HG03439 (cell line): ENCODE data around the gene EIF3A.
"Not testable (repeated sequence)": the region's sequence is repeated elsewhere in the genome, so short reads cannot be mapped to it uniquely, and the experiment has no call there.

ENCODE experiments used
- ATAC-seq: cut with Tn5 transposase; IDR thresholded peaks from one replicate; pipeline ENCODE4 v1.9.1; 2021; ENCODE audit warnings: mild to moderate bottlenecking, moderate library complexity; ENCODE audit not compliant: unreplicated experiment

EIF3A gene

DNA sequence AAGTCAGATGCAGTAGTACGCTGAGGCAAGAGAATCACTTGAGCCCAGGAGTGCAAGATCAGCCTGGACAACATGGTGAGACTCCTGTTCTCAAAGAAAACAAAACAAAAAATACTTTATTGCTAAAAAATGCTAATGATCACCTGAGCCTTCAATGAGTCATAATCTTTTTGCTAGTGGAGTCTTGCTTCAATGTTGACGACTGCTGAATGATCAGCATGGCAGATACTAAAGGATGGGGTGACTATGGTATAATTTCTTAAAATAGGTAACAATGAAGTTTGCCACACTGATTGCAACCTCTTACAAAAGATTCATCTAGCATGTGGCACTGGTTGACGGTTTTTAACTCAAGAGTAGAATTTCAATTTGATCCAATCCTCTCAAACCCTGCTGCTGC, 28.8 kb downstream of the EIF3A start:
- no peak for ATAC-seq

DNA sequence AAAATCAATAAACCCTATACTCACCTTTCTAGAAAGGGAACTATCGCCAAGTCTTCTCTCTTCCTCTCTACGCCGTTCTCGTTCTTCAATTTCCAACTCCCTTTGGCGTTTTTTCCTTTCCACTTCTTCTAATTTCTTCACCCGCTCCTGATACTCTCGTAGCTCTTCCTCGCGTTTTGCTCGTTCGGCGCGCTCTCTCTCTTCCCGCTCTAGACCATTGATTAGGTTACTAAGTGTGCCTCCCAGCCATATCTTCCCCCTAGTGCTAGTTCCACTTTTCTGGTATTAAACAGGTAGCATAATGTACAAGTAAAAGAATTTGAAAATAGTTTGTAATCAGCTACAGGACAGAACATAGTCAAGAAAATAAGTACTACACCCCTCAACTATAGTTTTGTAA, 30.8 kb downstream of the EIF3A start:
- ATAC-seq: no peak

DNA sequence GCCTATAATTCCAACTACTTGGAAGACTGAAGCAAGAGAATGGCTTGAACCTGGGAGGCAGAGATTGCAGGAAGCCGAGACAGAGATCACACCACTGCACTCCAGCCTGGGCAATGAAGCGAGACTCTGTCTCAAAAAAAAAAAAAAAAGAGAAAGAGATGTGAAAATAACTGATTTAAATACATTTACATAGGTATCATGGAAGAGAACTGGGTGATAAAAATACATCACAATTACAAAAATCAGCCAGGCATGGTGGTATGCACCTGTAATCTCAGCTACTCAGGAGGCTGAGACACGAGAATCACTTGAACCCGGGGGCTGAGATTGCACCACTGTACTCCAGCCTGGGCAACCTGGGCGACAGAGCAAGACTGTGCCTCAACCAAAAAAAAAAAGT, 31.3 kb downstream of the EIF3A start:
- ATAC-seq: no peak

DNA sequence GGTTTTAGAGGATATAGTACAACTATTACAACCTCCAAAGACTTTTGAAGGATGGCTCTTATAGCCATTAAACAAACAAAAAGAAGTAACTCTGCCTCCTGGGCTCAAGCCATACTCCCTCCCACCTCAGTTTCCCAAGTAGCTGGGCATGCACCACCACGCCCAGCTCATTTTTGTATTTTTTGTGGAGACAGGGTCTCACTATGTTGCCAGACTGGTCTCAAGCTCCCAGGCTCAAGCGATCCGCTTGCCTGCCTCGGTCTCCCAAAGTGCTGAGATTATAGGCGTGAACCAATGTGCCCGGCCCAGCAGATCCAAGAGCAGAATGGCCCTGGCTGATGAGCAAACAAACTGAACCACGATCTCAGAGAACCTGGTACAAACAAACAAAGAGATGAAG, 35.1 kb downstream of the EIF3A start:
- ATAC-seq: no peak

DNA sequence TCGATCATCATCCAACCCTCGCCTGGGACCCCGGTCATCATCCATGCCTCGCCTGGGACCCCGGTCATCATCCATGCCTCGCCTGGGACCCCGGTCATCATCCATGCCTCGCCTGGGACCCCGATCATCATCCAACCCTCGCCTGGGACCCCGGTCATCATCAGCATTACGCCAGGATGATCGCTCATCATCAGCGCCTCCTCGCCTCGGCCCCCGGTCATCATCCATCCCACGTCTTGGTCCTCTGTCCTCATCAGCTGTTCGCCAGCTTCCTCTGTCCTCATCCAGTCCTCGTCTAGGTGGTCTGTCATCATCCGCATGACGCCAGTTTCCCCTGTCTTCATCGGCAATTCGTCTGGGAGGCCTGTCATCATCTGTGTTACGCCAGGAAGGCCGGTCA, 38.4 kb downstream of the EIF3A start:
- ATAC-seq: no peak

DNA sequence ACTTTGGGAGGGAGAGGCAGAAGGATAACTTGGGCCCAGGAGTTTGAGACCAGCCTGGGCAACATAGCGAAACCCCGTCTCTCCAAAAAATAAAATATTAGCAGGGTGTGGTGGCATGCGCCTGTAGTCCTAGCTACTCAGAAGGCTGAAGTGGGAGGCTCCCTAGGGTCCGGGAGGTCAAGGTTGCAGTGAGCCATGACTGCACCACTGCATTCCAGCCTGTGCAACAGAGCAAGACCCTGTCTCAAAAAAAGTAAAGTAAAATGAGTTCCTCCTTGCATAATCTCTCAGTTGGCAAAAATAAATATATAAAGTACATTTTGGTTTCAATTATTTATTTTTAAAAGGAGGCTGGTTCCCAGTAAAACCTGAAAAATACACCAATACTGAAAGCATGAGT, 39.3 kb downstream of the EIF3A start:
- no peak for ATAC-seq

DNA sequence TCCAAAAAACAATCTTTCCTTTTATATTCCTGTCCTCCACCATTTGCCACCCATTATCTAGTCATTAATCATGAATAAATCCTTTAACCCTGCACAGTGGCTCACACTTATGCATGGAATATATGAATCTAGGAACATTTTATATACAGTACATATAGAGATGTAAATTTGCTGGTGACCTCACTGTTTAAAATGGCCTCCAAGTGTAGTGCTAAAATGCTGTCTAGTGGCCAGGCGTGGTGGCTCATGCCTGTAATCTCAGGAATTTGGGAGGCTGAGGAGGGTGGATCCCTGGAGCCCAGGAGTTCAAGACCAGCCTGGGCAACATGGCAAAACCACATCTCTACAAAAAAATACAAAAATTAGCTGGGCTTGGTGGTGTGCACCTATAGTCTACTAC, 41.5 kb downstream of the EIF3A start:
- no peak for ATAC-seq

DNA sequence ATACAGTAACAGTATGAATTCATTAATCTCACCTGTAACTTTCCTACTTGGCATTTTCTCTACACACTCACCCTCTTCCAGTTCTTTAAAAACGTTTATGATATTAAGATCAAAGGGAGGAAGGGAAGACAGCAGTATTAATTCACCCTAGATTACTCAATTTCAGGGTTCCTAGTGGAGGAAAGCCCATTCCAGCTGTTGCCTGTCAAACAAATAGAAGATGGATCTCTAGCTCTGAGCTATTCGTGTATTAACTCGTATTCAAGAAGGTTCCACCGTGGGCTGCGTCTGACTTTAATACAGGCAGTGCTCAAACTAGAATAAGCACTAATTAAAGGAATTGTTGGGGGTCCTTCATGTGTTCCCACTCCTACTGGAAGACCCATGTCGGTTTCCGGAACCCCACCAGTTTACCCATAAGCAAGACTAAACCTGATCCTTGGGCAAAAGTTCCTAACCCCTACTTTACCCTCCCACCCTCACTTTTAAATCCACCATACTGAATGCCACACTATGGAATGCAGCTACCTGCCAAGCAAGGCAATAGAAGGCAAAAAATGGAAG, 49.0 kb downstream of the EIF3A start:
- no peak for ATAC-seq

DNA sequence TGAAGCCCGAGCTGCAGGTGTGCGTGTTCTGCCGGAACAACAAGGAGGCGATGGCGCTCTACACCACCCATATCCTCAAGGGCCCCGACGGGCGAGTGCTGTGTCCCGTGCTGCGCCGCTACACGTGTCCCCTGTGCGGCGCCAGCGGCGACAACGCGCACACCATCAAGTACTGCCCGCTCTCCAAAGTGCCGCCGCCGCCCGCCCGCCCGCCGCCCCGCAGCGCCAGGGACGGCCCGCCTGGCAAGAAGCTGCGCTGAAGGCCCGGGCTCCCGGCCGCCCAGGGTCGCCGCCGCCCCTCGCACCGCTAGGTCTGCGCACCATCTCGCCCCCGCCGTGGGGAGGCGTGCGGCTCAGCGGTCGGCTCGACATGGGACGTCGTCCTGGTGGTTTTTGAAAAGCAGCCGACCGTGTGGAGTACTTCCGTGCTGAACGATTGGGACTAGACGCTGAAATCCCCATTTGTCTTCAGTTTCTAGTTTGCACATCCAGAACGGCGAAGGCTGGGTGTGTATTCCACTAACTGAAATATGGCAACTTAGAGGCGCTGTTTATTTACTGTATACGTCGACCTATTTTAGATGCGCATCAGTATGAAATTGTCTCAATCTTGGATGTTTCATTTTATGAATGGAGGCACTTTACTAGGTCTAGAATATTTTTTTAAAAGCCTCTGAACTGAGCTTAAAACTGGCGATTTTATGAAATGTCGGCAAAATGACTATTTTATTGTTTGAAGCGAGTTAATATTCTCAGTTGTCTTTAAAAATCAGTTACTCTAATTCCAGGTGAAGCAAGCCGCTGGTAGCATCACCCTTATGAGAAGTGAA, 50.0 kb downstream of the EIF3A start:
- ATAC-seq: peak; percentile 47

DNA sequence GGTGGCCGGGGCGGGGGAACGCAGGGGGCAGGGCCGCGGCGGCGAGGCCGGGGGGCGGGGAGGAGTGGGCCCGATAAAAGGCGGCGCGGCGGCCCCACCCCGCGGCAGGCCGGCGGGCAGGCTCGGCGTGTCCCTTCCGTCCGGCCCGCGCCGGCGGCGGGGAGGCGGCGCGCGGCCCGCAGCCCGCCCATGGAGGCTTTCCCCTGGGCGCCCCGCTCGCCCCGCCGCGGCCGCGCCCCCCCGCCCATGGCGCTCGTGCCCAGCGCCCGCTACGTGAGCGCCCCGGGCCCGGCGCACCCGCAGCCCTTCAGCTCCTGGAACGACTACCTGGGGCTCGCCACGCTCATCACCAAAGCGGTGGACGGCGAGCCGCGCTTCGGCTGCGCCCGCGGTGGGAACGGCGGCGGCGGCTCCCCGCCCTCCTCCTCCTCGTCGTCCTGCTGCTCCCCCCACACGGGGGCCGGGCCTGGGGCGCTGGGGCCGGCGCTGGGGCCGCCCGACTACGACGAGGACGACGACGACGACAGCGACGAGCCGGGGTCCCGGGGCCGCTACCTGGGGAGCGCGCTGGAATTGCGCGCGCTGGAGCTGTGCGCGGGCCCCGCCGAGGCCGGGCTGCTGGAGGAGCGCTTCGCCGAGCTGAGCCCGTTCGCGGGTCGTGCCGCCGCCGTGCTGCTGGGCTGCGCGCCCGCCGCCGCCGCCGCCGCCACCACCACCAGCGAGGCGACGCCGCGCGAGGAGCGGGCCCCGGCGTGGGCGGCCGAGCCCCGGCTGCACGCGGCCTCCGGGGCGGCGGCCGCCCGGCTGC, 50.8 kb downstream of the EIF3A start, which contains the start of gene NANOS1:
Gene NANOS1, plus strand, starts transcription at position 102 of the 808 bp plus-strand sequence. Its CDS starts 88 bp downstream, at position 190.
- peak; percentile 27 for ATAC-seq

DNA sequence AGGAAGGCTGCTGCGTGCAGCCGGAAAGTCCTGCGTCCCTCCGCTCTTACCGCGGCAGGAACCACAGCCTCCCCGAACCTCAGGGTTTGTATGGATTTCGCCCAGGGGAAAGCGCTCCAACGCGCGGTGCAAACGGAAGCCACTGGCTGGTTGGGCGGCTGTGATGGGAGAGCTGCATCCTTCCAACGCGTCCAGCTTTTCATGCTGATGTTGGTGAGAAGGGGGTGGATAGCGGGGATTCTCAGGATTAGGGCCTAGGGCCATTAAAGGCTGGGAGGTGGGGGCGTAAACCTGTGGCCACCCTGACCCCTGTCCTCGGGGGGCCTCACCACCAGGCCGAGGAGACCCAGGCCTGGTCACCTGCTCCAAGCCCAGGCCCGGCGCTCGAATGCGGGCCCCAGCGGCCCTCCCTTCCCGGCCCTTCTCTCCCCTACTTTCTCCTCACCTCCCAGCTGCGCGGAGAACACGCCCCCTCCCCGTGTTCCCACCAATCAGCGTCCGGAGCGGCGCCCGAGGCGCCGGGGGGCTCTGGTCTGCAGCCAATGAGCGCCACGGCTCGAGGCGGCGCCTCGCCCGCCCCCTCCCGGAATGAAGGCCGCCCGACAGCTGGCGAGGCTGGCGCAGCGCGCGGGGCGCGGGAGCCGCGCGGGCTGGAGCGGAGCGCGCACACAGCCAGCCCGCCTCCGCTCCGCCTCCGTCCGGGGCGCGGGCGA, 51.6 kb downstream of the EIF3A start:
- peak; percentile 47 for ATAC-seq

DNA sequence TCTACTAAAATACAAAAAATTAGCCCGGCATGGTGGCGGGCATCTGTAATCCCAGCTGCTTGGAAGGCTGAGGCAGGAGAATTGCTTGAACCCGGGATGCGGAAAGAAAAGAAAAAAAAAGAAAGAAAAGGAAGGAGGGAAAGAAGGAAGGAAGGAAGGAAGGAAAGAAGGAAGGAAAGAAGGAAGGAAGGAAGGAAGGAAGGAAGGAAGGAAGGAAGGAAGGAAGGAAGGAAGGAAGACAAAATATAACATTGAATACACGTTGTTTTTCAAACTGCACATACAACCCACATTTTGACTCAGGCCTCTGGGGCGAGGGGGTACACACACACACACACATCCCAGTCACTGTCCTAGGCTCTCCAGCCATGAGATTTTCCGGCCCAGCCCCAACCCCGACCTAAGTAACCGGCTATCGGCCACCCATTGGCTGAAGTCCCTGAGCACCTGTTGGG, 52.1 kb downstream of the EIF3A start:
- not testable (repeated sequence) for ATAC-seq

DNA sequence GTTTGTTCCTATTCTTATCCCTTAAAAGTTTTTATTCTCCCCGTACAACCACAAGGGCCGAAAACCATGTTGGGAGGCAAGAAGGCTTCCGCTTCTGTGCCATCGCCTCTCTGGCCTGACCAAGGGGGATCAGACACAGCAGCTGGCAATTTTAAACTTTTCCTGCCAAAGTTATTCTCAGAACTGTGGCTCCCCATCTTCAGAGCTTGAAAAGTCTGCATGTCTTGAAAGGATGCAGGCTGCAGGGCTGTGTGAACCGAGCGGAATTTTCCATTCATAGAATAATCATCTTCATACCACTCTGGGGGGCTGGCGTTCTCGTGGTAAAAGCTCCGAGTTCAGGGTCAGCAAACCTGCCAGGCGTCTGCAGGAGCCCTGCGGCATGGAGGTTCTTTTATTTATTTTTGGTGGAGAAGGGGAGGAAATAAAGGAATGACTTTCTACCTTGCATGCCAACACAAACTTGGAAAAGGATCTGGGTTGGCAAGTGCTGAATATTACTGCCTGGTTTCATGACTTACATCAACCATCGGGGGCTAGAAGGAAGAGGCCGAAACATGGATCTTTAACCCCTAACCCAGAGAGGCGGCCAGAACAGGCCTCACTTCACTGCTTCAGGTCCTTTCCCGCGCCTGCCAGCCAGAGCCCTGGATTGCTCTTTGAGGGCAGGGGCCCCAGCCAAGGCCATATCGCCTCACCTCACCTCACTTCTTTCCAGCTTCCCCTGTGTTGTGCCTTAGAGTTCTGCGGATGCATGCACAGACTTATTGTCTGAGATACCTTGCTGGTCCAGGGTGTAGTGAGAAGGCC, 54.1 kb downstream of the EIF3A start:
- no peak for ATAC-seq

DNA sequence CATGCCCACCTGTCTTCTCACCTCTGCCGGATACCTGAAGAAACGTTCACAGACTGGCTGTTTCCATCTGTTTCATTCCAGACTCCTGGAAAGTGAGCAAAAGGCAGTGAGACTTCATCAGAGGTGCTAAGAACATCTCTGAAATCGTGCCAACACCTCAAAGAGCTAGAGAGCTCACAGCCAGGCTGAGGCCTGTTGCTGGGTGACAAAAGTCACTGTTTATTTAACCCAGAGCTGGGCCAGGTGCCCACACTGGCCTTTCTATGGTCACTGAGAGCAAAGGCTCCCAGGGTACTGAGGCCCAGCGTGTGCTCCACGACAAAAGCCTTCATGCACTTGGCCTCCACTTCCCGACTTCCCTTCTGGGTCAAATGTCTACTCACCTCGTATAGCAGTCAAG, 54.8 kb downstream of the EIF3A start:
- ATAC-seq: no peak

DNA sequence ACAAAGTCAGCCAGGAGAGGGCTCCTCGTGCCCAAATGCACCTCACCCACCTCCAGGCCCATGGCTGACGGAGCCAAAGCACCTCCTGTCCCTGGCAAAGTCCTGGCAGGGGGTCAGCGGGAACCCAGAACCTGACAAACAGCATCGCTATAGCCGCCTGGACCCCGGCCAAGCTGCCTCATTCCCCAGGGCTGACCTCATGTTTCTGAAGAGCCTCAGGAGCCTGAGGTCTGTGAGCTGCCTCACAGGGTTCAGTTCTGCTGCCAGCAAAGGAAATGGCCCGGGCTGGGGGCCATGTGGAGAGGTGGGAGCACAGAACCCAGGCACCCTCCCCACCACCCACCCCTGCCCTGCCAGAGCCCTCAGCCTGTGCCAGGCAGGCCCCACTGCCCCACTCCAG, 55.3 kb downstream of the EIF3A start:
- no peak for ATAC-seq

DNA sequence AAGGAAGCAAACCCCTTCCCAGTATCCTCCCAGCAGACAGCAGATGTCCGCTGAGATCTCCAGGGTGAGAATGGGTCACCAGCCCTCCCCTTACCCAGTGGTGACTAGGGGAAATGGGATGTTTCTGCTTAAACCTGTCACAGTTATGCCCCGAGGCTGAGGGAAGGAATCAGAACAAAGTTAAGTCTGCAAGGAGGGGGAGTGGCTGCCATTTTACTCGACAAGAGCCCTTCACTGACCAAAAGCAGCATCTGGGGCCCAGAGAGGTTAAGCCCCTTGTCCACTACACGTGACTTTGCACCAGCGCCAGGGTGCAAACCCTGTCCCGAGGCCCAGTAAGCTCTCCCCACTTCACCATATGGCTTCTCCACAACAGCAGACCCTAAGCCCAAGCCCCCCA, 55.7 kb downstream of the EIF3A start:
- ATAC-seq: no peak

DNA sequence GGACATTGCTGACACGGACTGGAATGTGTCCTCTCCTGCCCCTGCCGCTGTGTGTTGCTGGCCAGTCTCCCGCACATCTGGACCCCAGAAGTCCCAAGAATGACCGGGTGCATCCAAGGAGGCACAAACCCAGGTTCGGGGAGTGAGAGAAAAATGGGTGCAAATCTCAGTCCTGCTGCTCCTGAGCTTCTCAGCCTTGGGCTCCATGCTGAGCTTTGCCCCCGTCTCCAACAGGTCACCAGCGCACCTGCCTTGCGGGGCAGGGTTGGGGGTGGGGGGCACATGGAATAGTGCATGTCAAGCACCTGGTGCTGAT, 57.1 kb downstream of the EIF3A start:
- ATAC-seq: no peak

DNA sequence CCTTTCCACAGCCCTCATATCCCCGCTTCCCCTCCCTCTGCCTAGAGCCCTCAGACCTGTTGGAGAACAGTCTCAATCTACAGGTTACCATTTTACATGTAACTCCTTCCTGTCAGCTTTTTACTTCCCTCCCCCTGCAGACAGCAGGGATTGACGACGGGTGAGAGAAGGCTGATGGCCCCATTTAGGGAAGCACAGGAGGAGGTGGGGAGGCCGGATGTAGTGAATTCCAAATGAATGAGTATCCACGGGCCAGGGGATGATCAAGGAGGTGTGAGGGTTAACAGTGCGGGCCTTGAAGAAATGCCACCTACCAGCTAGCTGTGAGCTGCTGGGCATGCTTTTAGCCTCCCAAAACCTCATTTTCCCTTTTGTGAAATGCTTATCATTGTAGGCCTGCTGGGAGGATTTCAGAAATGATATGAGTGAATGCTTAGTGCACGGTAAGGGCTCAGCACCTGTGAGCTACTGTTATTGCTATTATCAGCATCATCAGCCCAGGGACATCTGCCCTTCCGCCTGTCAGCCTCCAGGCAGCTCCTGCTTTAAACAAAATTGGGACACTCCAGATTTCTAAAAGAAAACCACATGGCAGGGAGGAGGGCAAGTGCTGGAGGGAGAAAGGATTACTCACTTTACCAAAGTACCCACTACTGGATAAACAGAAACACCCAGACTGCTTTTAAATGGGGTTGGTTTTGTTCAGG, 57.6 kb downstream of the EIF3A start:
- no peak for ATAC-seq

DNA sequence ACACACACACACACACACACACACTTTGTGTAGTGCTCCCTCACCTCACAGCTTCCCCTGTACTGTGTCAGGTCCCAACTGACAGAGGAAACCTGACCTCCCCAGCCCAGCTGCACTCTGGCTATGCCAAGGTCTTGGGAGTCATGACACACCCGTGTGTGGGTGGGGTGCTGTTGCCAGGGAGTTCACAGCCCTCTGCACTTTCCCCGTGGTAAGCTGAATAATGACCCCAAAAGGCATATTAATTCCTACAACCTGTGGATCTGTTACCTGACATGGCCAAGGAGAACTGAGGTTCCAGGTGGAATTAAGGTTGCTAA, 60.0 kb downstream of the EIF3A start:
- no peak for ATAC-seq

DNA sequence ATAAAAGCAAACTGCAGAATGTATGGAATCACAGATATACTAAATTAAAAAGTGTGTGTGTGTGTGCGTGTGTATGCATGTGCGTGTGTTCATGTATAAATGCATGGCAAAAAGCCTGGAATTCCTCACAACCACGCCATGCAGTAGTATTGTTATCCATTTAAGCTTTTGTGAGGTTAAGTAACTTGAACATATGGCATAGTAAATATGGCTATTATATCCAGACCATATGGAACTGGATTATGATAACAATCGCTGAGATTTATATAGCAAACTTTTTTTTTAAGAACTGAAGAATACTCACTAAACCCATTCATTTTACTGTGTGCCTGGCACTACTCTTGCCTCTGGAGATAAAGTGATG, 73.4 kb downstream of the EIF3A start:
- no peak for ATAC-seq
